H1 (cell line): ENCODE data around the gene INPP5E. TPM values are rescaled to one million over a fixed set of nuclear protein-coding genes. Genes with fewer than 3 reads are reported as not detected.

Source experiments
- CTCF ChIA-PET: fragments of 300-600 bp; sonication (Branson Sonifier 250); formaldehyde crosslinking; loops from one replicate; lab custom pipeline; 2021; ENCODE audit not compliant: partially characterized antibody; lab: Charles Lee
- POLR2A ChIA-PET: fragments of 300-600 bp; sonication (Branson Sonifier 250); formaldehyde crosslinking; loops from one replicate; lab custom pipeline; 2021; ENCODE audit warnings: inconsistent platforms; ENCODE audit not compliant: partially characterized antibody; lab: Charles Lee
- DNase-seq, 2 experiments: peaks; one replicate each; pipeline versions ENCODE4 v3.0.0 to v3.0.0-alpha.2; 2010 to 2022; ENCODE audit warnings: low spot score in 2 of 2, low read depth in 1 of 2, mixed read lengths in 1 of 2
- FAIRE-seq: peaks from 2 replicates; lab custom pipeline; 2011; peaks lifted over from hg19 to GRCh38; lab: Jason Lieb, UNC
- H2AFZ ChIP-seq: 2 replicates; pipeline ENCODE4 v1.8.1; 2012; ENCODE audit warnings: low read length, inconsistent platforms
- H2AK5ac ChIP-seq: 2 replicates; pipeline ENCODE4 v1.6.1; 2013; ENCODE audit warnings: low read depth, low read length
- H2BK120ac ChIP-seq: replicated peaks from 2 replicates; pipeline ENCODE3; 2013; ENCODE audit warnings: low read depth, low read length, inconsistent platforms
- H2BK12ac ChIP-seq: 2 replicates; pipeline ENCODE4 v1.6.1; 2013; ENCODE audit warnings: low read depth, low read length
- H2BK15ac ChIP-seq: 2 replicates; pipeline ENCODE4 v1.6.1; 2013; ENCODE audit warnings: low read length
- H2BK20ac ChIP-seq: 2 replicates; pipeline ENCODE4 v1.6.1; 2013; ENCODE audit warnings: low read length
- H2BK5ac ChIP-seq: 2 replicates; pipeline ENCODE4 v1.6.1; 2013; ENCODE audit warnings: low read depth, low read length
- H3K14ac ChIP-seq: 2 replicates; pipeline ENCODE4 v1.6.1; 2013; ENCODE audit warnings: inconsistent platforms; ENCODE audit not compliant: insufficient read length
- H3K18ac ChIP-seq: 2 replicates; pipeline ENCODE4 v1.6.1; 2013; ENCODE audit warnings: low read length; ENCODE audit errors: extremely low read depth
- H3K23ac ChIP-seq: 2 replicates; pipeline ENCODE4 v1.6.1; 2013; ENCODE audit warnings: inconsistent platforms; ENCODE audit not compliant: insufficient read length
- H3K23me2 ChIP-seq: 2 replicates; pipeline ENCODE4 v1.6.1; 2013; ENCODE audit warnings: low read depth, low read length
- H3K27ac ChIP-seq: 2 replicates; pipeline ENCODE4 v1.6.1; 2011; ENCODE audit warnings: low read depth, low read length, inconsistent platforms
- H3K27me3 ChIP-seq, 4 experiments: replicated peaks in 1 of 4; 1 replicate in 1 of 4; 2 replicates in 3 of 4; pipeline versions ENCODE4 v1.6.1 to v1.8.1; 2011 to 2013; ENCODE audit warnings: low read length in 3 of 4, mild to moderate bottlenecking in 3 of 4, inconsistent platforms in 2 of 4, mixed read lengths in 2 of 4, moderate library complexity in 1 of 4; ENCODE audit not compliant: control insufficient read depth in 3 of 4, insufficient read depth in 3 of 4; ENCODE audit errors: extremely low read depth in 1 of 4
- H3K36me3 ChIP-seq, 4 experiments: 2 replicates each; pipeline versions ENCODE4 v1.6.1 to v1.8.1; 2011 to 2013; ENCODE audit warnings: mild to moderate bottlenecking in 4 of 4, low read length in 3 of 4, moderate library complexity in 2 of 4, control low read depth in 1 of 4, inconsistent platforms in 1 of 4; ENCODE audit not compliant: insufficient read depth in 4 of 4, control insufficient read depth in 2 of 4
- H3K4ac ChIP-seq: replicated peaks from 2 replicates; pipeline ENCODE3; 2013; ENCODE audit warnings: low read length, low read depth, mixed read lengths, inconsistent platforms; ENCODE audit not compliant: insufficient read length
- H3K4me1 ChIP-seq, 4 experiments: replicated peaks in 1 of 4; 1 replicate in 1 of 4; 2 replicates in 3 of 4; pipeline versions ENCODE4 v1.6.1 to v1.8.1; 2011 to 2013; ENCODE audit warnings: low read length in 3 of 4, inconsistent platforms in 2 of 4, mixed read lengths in 1 of 4; ENCODE audit not compliant: insufficient read depth in 4 of 4, control insufficient read depth in 3 of 4
- H3K4me2 ChIP-seq, 2 experiments: 2 replicates each; pipeline versions ENCODE4 v1.6.1 to v1.8.1; 2011 to 2013; ENCODE audit warnings: low read depth in 2 of 2, low read length in 2 of 2, control low read depth in 1 of 2, inconsistent platforms in 1 of 2, mild to moderate bottlenecking in 1 of 2; ENCODE audit not compliant: insufficient read depth in 1 of 2
- H3K4me3 ChIP-seq, 4 experiments: fragments of 200-600, 300-600 bp in 1 of 4; sonication (generic), shearing (Covaris generic), sonication (Bioruptor Twin) in 1 of 4; 2 replicates each; pipeline versions ENCODE4 v1.5.1 to v1.8.1; 2011 to 2016; ENCODE audit warnings: low read length in 4 of 4, low read depth in 3 of 4, control low read depth in 2 of 4, inconsistent platforms in 2 of 4, mild to moderate bottlenecking in 2 of 4, mixed read lengths in 1 of 4, moderate library complexity in 1 of 4; ENCODE audit not compliant: insufficient read depth in 2 of 4; ENCODE audit errors: extremely low read depth in 1 of 4
- H3K56ac ChIP-seq: replicated peaks from 2 replicates; pipeline ENCODE3; 2013; ENCODE audit warnings: low read depth, mild to moderate bottlenecking, mixed read lengths, low read length, inconsistent platforms; ENCODE audit not compliant: insufficient read length
- H3K79me1 ChIP-seq: 2 replicates; pipeline ENCODE4 v1.6.1; 2013; ENCODE audit warnings: low read depth, low read length, control low read depth
- H3K79me2 ChIP-seq, 2 experiments: 2 replicates each; pipeline versions ENCODE4 v1.6.1 to v1.8.1; 2012 to 2013; ENCODE audit warnings: low read length in 2 of 2, mild to moderate bottlenecking in 2 of 2, inconsistent platforms in 1 of 2; ENCODE audit not compliant: insufficient read depth in 2 of 2, control insufficient read depth in 1 of 2
- H3K9ac ChIP-seq, 4 experiments: replicated peaks in 1 of 4; 1 replicate in 1 of 4; 2 replicates in 3 of 4; pipeline versions ENCODE4 v1.6.1 to v1.8.1; 2011 to 2013; ENCODE audit warnings: low read depth in 3 of 4, low read length in 3 of 4, control low read depth in 2 of 4, mild to moderate bottlenecking in 2 of 4, moderate library complexity in 2 of 4, inconsistent platforms in 1 of 4; ENCODE audit errors: extremely low read depth in 1 of 4
- H3K9me3 ChIP-seq, 2 experiments: 2 replicates each; pipeline versions ENCODE4 v1.6.1 to v1.8.1; 2012 to 2013; ENCODE audit warnings: mild to moderate bottlenecking in 2 of 2, moderate library complexity in 2 of 2, control low read depth in 1 of 2, inconsistent platforms in 1 of 2, low read depth in 1 of 2, low read length in 1 of 2, mixed read lengths in 1 of 2; ENCODE audit not compliant: insufficient read depth in 2 of 2
- H4K20me1 ChIP-seq, 2 experiments: replicated peaks in 1 of 2; 2 replicates each; pipeline versions ENCODE3 to v1.8.1; 2011 to 2013; ENCODE audit warnings: inconsistent platforms in 2 of 2, low read length in 2 of 2, mild to moderate bottlenecking in 1 of 2; ENCODE audit not compliant: insufficient read depth in 2 of 2, control insufficient read depth in 1 of 2
- H4K5ac ChIP-seq: 2 replicates; pipeline ENCODE4 v1.6.1; 2013; ENCODE audit warnings: low read length, low read depth, mixed read lengths, inconsistent platforms; ENCODE audit not compliant: insufficient read length
- H4K8ac ChIP-seq: 2 replicates; pipeline ENCODE4 v1.8.0; 2013; ENCODE audit warnings: mild to moderate bottlenecking, moderate library complexity, low read length, inconsistent platforms; ENCODE audit not compliant: insufficient read depth; ENCODE audit errors: extremely low read depth
- H4K91ac ChIP-seq: replicated peaks from 2 replicates; pipeline ENCODE3; 2013; ENCODE audit warnings: low read length, mixed read lengths, inconsistent platforms; ENCODE audit not compliant: insufficient read length
- ASH2L ChIP-seq: fragments of 200-600, 300-600 bp; sonication (generic); IDR thresholded peaks from one replicate; pipeline ENCODE4 v1.7.1; 2017; ENCODE audit warnings: low read length
- EGR1 ChIP-seq: IDR thresholded peaks from 2 replicates; pipeline ENCODE4 v1.6.1; 2011; ENCODE audit warnings: low read depth, low read length, borderline replicate concordance
- FOSL1 ChIP-seq: IDR thresholded peaks from 2 replicates; pipeline ENCODE4 v1.6.1; 2011; ENCODE audit warnings: mild to moderate bottlenecking, low read depth, low read length, moderate library complexity; ENCODE audit not compliant: insufficient read depth
- GTF2F1 ChIP-seq: IDR thresholded peaks from 2 replicates; pipeline ENCODE4 v1.6.1; 2012; ENCODE audit warnings: low read depth, low read length, improper control_type of control experiment, borderline replicate concordance
- KDM4A ChIP-seq: IDR thresholded peaks from one replicate; pipeline ENCODE4 v1.7.1; 2012; ENCODE audit warnings: low read depth, mild to moderate bottlenecking, moderate library complexity, low read length, inconsistent platforms; ENCODE audit not compliant: severe bottlenecking
- MAFK ChIP-seq: IDR thresholded peaks from 2 replicates; pipeline ENCODE4 v1.6.1; 2012; ENCODE audit warnings: low read depth, mild to moderate bottlenecking, improper control_type of control experiment, low read length
- MAX ChIP-seq: IDR thresholded peaks from 2 replicates; pipeline ENCODE4 v1.6.1; 2012; ENCODE audit warnings: inconsistent platforms
- POLR2A ChIP-seq, 2 experiments: IDR thresholded peaks; 1 replicate in 1 of 2; 2 replicates in 1 of 2; pipeline ENCODE4 v1.6.1; 2011; ENCODE audit warnings: low read depth in 2 of 2, low read length in 2 of 2, mild to moderate bottlenecking in 2 of 2; ENCODE audit errors: control extremely low read depth in 1 of 2
- RBBP5 ChIP-seq: IDR thresholded peaks from 2 replicates; pipeline ENCODE4 v1.7.1; 2012; ENCODE audit warnings: low read depth, mild to moderate bottlenecking, inconsistent platforms, low read length, moderate library complexity, borderline replicate concordance
- RXRA ChIP-seq: IDR thresholded peaks from 2 replicates; pipeline ENCODE4 v1.6.1; 2011; ENCODE audit warnings: low read depth, mild to moderate bottlenecking, low read length, moderate library complexity; ENCODE audit not compliant: insufficient read depth
- SIN3A ChIP-seq, 2 experiments: IDR thresholded peaks in 1 of 2; conservative IDR thresholded peaks in 1 of 2; 2 replicates each; pipeline ENCODE4 v1.6.1; 2011 to 2012; ENCODE audit warnings: low read length in 2 of 2, improper control_type of control experiment in 1 of 2, low read depth in 1 of 2, mild to moderate bottlenecking in 1 of 2
- WGBS, 2 experiments: shearing (Covaris generic) in 1 of 2; methylation state at CpG; one replicate each; pipeline versions ENCODE4 v1.1.6 to v1.1.7; 2013 to 2015; ENCODE audit warnings: low lambda C conversion rate in 2 of 2, mixed read lengths in 2 of 2, inconsistent platforms in 1 of 2, low coverage in 1 of 2, missing lambda C conversion rate in 1 of 2; ENCODE audit not compliant: insufficient replicate concordance in 2 of 2, insufficient coverage in 1 of 2, insufficient read length in 1 of 2; ENCODE audit errors: extremely low coverage in 1 of 2, missing lambda C conversion rate in 1 of 2; 5-methylcytosine and 5-hydroxymethylcytosine counted together
- polyA plus RNA-seq, 7 experiments: library from polyadenylated mRNA; depleted of rRNA in 3 of 7; stranded (reverse) in 5 of 7; unstranded in 2 of 7; fragments of >200 nt in 5 of 7; fragments of 200-250 nt in 2 of 7; gene quantifications; 1 replicate in 5 of 7; 2 replicates in 1 of 7; 4 replicates in 1 of 7; pipeline versions ENCODE4 v1.2.1 to v1.2.3, GENCODE V29; 2011 to 2013; ENCODE audit warnings: missing spikeins in 2 of 7, mixed read lengths in 2 of 7
- total RNA-seq: library from RNA; stranded (reverse); fragmentation: NEBNext Ultra II Directional; extraction: Animal tissue kit (Norgen Biotek cat#: 25700); gene quantifications from 2 replicates; pipeline ENCODE4 v1.2.1, GENCODE V29; 2021
- TF ChIP-seq, protein P1 (sequence below): IDR thresholded peaks from 2 replicates; pipeline ENCODE4 v1.6.1; 2012; ENCODE audit warnings: inconsistent platforms

The INPP5E gene
- total and polyA plus RNA-seq, 2 of the 8 experiments (the other 6 are each of a cell fraction or from before 2014, with no cell fraction given), result 8.7 to 11.3 TPM

DNA sequence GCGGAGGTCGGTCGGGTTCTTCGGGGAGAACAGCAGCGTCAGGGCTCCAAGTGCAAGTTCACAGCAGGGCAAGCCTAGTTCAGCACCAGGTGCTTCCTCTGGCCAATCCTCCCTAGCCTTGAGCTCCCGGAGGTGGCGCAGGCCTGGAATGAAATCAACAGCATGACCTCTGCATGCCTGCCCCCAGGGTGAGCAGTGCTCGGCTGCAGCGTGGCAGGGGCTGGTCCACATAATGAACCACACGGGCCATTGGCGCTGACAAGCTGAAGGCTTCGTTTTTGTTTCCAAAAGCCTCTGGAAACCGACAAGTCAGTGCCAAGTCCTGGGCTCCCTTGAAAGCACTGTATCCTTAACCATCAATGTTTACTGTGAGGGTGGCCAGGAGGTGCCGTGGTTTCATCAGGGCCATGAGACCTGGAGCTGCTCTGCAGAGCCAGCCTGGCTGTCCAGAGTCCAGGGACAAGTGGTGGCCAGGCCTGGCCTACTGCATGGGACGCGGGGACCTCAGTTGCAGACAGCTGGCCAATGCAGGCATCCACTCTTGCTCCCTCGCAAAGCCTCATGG is 2.1 kb upstream of the INPP5E start:
- CTCF ChIA-PET, result interaction anchor here (1.0 to 2.2 kb wide), 7 partner anchors 12 to 203 kb away, joined by 3 to 6 read pairs (median 4); no protein-coding TSS in a partner anchor
- no peak overlapping the region for H3K4me2 ChIP-seq
- no peak overlapping the region for H4K5ac ChIP-seq
- peaks cover 4% of the 10 kb centered on the region for H3K79me1 ChIP-seq
- peaks cover 0 to 2% (median 0%) of the 10 kb centered on the region in 4 experiments; a peak in 2 of 7 replicates for H3K27me3 ChIP-seq
- H3K4me1 ChIP-seq, result peaks cover 0 to 7% (median 3%) of the 10 kb centered on the region in 4 experiments; a peak in 1 of 7 replicates
- no peak overlapping the region for H2BK5ac ChIP-seq
- H3K23ac ChIP-seq, result no peak overlapping the region
- H3K4me3 ChIP-seq, result no peak overlapping the region
- H3K56ac ChIP-seq, result no peak overlapping the region
- no peak overlapping the region for H2AK5ac ChIP-seq
- no peak overlapping the region for H3K14ac ChIP-seq
- no peak overlapping the region for H2BK20ac ChIP-seq
- FAIRE-seq (no peak), DNase-seq (no peak)
- no peak overlapping the region for H2BK12ac ChIP-seq
- H3K36me3 ChIP-seq, result peaks cover 3 to 24% (median 12%) of the 10 kb centered on the region in 4 experiments; a peak in 6 of 8 replicates
- no peak overlapping the region for H2AFZ ChIP-seq
- WGBS, 2 experiments, result 93% methylated on average over 17 of the region's 17 CpGs; no CpG with 5 or more reads in 1 of the 2 experiments
- H4K8ac ChIP-seq, result no peak overlapping the region
- H3K9me3 ChIP-seq, result no peaks in the 10 kb centered on the region
- H3K79me2 ChIP-seq, result peaks cover 0 to 14% of the 10 kb centered on the region in 2 experiments; a peak in 1 of 4 replicates
- H3K9ac ChIP-seq, result no peak overlapping the region
- no peak overlapping the region for H3K4ac ChIP-seq
- H3K18ac ChIP-seq, result no peak overlapping the region
- no peak overlapping the region for H3K27ac ChIP-seq
- no peak overlapping the region for H2BK15ac ChIP-seq
- no peak overlapping the region for H2BK120ac ChIP-seq
- no peak overlapping the region for H4K91ac ChIP-seq
- POLR2A ChIA-PET, result interaction anchor here (0.7 to 4.4 kb wide), 8 partner anchors 12 to 52 kb away, joined by 3 to 23 read pairs (median 5); partner anchors contain the start of gene SNAPC4
- H4K20me1 ChIP-seq, result peaks cover 13 to 23% of the 10 kb centered on the region in 2 experiments
- peaks cover 9% of the 10 kb centered on the region; the same call in 1 of the 2 replicates for H3K23me2 ChIP-seq
- TF ChIP-seq RBBP5, result no peak
- no peak for TF ChIP-seq MAX
- TF ChIP-seq MAFK, result no peak
- TF ChIP-seq SIN3A (conservative IDR thresholded peaks at IDR 0.05 in 1 of 2, IDR thresholded peaks at IDR 0.05 in 1 of 2; ENCODE audit: low read depth in 1 of 2, low read length in 2 of 2), result no peak
- TF ChIP-seq POLR2A (IDR thresholded peaks at IDR 0.05; ENCODE audit: control extremely low read depth in 1 of 2, low read depth in 2 of 2, low read length in 2 of 2), result no peak
- no peak for TF ChIP-seq FOSL1
- TF ChIP-seq, protein P1, sequence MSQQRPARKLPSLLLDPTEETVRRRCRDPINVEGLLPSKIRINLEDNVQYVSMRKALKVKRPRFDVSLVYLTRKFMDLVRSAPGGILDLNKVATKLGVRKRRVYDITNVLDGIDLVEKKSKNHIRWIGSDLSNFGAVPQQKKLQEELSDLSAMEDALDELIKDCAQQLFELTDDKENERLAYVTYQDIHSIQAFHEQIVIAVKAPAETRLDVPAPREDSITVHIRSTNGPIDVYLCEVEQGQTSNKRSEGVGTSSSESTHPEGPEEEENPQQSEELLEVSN, result no peak
- TF ChIP-seq GTF2F1, result no peak
- no peak for TF ChIP-seq KDM4A
- no peak for TF ChIP-seq EGR1
- TF ChIP-seq ASH2L, result no peak
- no peak for TF ChIP-seq RXRA
